ENCODE results near the gene WNT7B.

GRCh38 chr22:45892681-45893461 is 84.1 kb downstream of the WNT7B start:
- TF ChIP-seq CTCF (IDR thresholded peaks at IDR 0.05) (no peak), POLR2A (IDR thresholded peaks at IDR 0.05) (no peak)

All from testis (tissue), 2 donors.